ENCODE data around the gene ZNF608.
A peak's percentile ranks its signal among the peaks of the same experiment; 100 is the strongest.

The ZNF608 gene

GRCh38 chr5:124745928-124746915 lies at the start of gene ZNF608:
Gene ZNF608, minus strand, starts transcription at chr5:124746639. Its CDS starts 1,650 bp downstream, at chr5:124744989.
- DNase-seq (ENCODE audit: low spot score): no peak
- peaks cover 39% of the 10 kb centered on the region for H3K4me1 ChIP-seq (ENCODE audit: insufficient read depth, poor library complexity, severe bottlenecking)
- H3K9me3 ChIP-seq (ENCODE audit: severe bottlenecking): no peaks in the 10 kb centered on the region
- peaks cover 9% of the 10 kb centered on the region for H3K27me3 ChIP-seq (ENCODE audit: insufficient read depth, poor library complexity, severe bottlenecking)
- no peak for ATAC-seq (ENCODE audit: low read depth)
- no peaks in the 10 kb centered on the region for H3K36me3 ChIP-seq (ENCODE audit: low read depth)
- peak within 1 kb of the TSS; percentile 41 for H3K27ac ChIP-seq (ENCODE audit: poor library complexity, severe bottlenecking)
- H3K4me3 ChIP-seq (ENCODE audit: severe bottlenecking): peak within 1 kb of the TSS; percentile 36
- no peak for TF ChIP-seq CTCF (IDR thresholded peaks at IDR 0.05; ENCODE audit: poor library complexity, severe bottlenecking)

- peaks cover 13% of the 10 kb centered on the region for H3K4me1 ChIP-seq (ENCODE audit: insufficient read depth, poor library complexity, severe bottlenecking)
- H3K9me3 ChIP-seq (ENCODE audit: severe bottlenecking): no peaks in the 10 kb centered on the region
- ATAC-seq (ENCODE audit: low read depth) (no peak), DNase-seq (ENCODE audit: low spot score) (no peak)
- H3K4me3 ChIP-seq (ENCODE audit: severe bottlenecking): no peak overlapping the region
- no peaks in the 10 kb centered on the region for H3K27me3 ChIP-seq (ENCODE audit: insufficient read depth, poor library complexity, severe bottlenecking)
- H3K27ac ChIP-seq (ENCODE audit: poor library complexity, severe bottlenecking): no peak overlapping the region
- TF ChIP-seq CTCF (IDR thresholded peaks at IDR 0.05; ENCODE audit: poor library complexity, severe bottlenecking): no peak
- no peaks in the 10 kb centered on the region for H3K36me3 ChIP-seq (ENCODE audit: low read depth)
Observed at GRCh38 chr5:124795829-124796228, 49.4 kb upstream of the ZNF608 start.

GRCh38 chr5:124790895-124791732 lies 44.7 kb upstream of the ZNF608 start:
- peaks cover 24% of the 10 kb centered on the region for H3K4me1 ChIP-seq (ENCODE audit: insufficient read depth, poor library complexity, severe bottlenecking)
- peak overlapping the region; percentile 66 for H3K27ac ChIP-seq (ENCODE audit: poor library complexity, severe bottlenecking)
- H3K4me3 ChIP-seq (ENCODE audit: severe bottlenecking): no peak overlapping the region
- no peaks in the 10 kb centered on the region for H3K36me3 ChIP-seq (ENCODE audit: low read depth)
- H3K9me3 ChIP-seq (ENCODE audit: severe bottlenecking): no peaks in the 10 kb centered on the region
- DNase-seq (ENCODE audit: low spot score) (no peak), ATAC-seq (ENCODE audit: low read depth) (peak; percentile 69)
- TF ChIP-seq CTCF (IDR thresholded peaks at IDR 0.05; ENCODE audit: poor library complexity, severe bottlenecking): no peak
- H3K27me3 ChIP-seq (ENCODE audit: insufficient read depth, poor library complexity, severe bottlenecking): no peaks in the 10 kb centered on the region

- no peaks in the 10 kb centered on the region for H3K9me3 ChIP-seq (ENCODE audit: severe bottlenecking)
- no peak for DNase-seq (ENCODE audit: low spot score)
- H3K4me3 ChIP-seq (ENCODE audit: severe bottlenecking): no peak overlapping the region
- peak overlapping the region; percentile 66 for H3K27ac ChIP-seq (ENCODE audit: poor library complexity, severe bottlenecking)
- TF ChIP-seq CTCF (IDR thresholded peaks at IDR 0.05; ENCODE audit: poor library complexity, severe bottlenecking): no peak
- no peaks in the 10 kb centered on the region for H3K27me3 ChIP-seq (ENCODE audit: insufficient read depth, poor library complexity, severe bottlenecking)
- no peaks in the 10 kb centered on the region for H3K36me3 ChIP-seq (ENCODE audit: low read depth)
- peak; percentile 85 for ATAC-seq (ENCODE audit: low read depth)
- H3K4me1 ChIP-seq (ENCODE audit: insufficient read depth, poor library complexity, severe bottlenecking): peaks cover 24% of the 10 kb centered on the region
Observed at GRCh38 chr5:124790301-124790894, 44.0 kb upstream of the ZNF608 start.

Measured in RWPE2 (cell line).